KBM-7 (cell line): ENCODE measurements around the gene DTNB.
"Not testable (repeated sequence)": the region's sequence is repeated elsewhere in the genome, so short reads cannot be mapped to it uniquely, and the experiment has no call there.

Experiments used
- DNase-seq: peaks from one replicate; pipeline ENCODE4 v3.0.0-alpha.2; 2015
- in situ Hi-C: fragments of 300-500 bp; cut with MboI; formaldehyde crosslinking; loops from 2 replicates; pipeline ENCODE4 v1.14.3; 2020; ENCODE audit warnings: low sequenced_read_pairs, low pct_unique_long_range_greater_than_20kb, mixed read lengths

The DTNB gene

GRCh38 chr2:25559148-25559547 lies 114.2 kb downstream of the DTNB start:
- no peak for DNase-seq
- in situ Hi-C loops, result no loop called here

DNA sequence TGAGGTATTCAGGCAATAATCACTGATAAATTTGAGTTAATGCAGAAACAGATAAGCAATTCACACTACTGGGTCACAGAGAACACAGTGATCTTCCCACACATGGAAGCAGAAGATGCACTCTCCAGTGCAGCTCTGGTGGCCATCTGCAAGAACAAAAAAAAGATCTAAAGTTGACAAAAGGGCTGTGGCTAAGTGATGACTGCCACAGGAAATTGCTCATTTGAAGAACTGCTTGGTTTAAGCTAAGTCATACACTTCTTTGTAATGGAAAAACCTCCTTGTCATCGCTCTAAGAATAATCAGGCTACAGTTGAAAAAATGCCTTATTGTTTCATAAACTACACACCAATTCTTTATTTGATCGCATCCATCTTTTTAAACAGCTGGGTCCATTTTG lies 115.1 kb downstream of the DTNB start:
- peak; percentile 85 for DNase-seq
- in situ Hi-C loops, result no loop called here

- in situ Hi-C loops, result no loop called here
- no peak for DNase-seq
These were observed 116.0 kb downstream of the DTNB start for GRCh38 chr2:25557179-25558036.

DNA sequence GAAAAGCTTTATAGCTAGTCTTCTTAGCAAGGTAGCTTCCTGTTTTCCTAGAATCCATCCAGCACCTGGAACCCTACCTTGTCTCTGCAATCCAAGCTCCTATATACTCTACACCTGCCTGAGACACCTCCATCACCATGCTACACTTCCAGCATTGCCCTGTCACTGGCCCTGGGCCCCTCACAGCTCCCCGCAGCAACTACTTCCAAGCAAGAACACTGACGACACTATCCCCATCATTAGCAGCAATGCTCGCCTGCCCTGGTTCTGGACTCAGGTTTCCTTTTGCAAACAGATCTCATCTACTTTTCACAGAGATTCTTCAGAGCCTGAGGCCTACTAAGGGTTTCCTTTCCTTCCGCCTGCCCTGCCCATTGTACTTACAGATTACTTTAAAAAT lies 121.1 kb downstream of the DTNB start:
- in situ Hi-C loops, result no loop called here
- no peak for DNase-seq

DNA sequence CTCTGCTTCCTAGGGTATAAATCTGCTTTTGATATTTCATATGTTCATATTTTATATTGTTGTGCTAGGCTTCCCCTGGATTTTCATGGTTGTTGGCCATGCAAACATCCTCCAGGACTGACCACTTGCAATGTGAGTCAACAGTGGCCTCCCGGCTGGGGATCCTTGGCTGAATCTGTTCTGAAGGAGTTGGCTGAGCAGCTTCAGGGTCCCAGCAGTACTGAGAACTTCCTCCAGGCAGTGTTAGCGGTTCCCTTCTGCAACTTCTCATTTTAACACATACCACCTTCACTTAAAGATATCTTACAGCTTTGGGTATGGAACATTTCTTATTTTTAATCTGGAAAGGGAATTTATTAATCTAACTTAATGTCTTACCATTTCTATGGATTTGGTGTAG lies 122.1 kb downstream of the DTNB start:
- in situ Hi-C loops, result no loop called here

GRCh38 chr2:25549571-25549970 lies 123.8 kb downstream of the DTNB start:
- in situ Hi-C loops, DNase-seq: not testable (repeated sequence)

More for the DNA sequence above, 122.1 kb downstream of the DTNB start:
- peak; percentile 41 for DNase-seq

DNA sequence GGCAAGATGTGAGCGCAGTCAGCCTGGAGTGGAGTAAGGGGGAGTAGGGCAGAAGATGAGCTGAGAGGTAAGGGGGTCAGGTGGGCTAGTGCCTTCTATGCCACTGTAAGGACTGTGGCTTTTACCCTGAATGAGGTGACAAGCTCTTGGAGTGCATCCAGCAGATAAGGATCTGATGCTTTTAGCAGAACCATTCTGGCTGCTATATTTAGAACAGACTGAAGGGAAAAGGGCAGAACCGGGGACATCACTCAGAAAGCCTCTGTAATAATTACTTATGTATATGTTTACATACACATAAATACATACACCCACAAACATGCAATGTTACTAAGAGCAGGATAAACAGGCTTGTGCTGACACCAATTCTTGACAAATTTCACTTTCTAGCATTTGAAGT lies 124.8 kb downstream of the DTNB start:
- DNase-seq, result peak; percentile 58
- in situ Hi-C loops, result no loop called here

DNA sequence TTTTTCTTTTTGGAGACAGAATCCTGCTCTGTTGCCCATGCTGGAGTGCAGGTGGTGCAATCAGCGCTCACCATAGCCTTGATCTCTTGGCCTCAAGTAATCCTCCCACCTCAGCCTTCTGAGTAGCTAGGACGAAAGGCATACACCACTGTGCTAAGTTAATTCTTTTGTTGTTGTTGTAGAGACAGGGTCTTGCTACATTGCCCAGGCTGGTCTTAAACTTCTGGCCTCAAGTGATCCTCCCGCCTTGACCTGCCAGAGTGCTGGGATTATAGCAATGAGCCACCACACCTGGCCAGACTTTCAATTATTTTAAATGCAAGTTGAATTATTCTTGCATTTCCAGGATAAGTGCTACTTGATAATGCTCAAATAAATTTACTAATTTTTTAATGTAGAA lies 126.5 kb downstream of the DTNB start:
- no peak for DNase-seq
- in situ Hi-C loops, result no loop called here

DNA sequence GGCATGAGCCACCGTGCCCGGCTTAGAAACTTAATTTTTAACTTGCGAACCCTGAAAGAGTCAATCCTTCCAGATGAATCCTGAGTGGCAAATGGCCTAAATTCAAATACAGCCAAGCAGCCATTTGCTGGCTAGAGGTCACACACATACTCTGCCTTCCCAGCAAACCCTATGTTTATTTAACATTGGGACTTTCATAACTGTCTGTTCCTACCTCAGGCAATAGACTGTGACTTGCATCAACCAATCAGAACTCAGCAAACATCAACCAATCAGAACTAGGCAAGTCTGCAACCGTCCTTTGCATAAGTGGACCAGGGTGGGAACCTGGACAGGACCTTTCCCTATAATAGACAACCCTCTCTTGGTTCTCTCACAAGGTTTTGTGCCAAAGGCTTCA lies 127.5 kb downstream of the DTNB start:
- no peak for DNase-seq
- in situ Hi-C loops, result no loop called here

DNA sequence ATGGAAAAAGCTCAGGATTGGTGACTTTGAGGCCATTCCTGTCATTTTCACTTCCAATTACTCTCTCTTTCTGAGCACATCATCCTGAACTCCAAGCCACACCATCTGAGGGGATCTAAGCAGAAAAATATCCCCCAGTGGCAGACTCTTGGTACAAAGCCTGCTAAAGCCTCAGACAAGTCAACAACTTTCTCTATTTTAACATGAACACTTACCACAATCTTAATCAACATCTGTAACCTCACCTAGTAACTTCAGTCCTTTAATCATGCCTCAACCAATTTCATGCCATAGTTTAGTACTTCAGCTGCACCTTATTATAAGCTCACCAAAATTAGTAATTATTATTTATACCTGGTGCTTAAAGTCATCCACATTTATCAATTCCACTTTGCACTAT lies 128.9 kb downstream of the DTNB start:
- DNase-seq, result no peak
- in situ Hi-C loops, result no loop called here

GRCh38 chr2:25543939-25544338 lies 129.4 kb downstream of the DTNB start:
- DNase-seq, result no peak
- in situ Hi-C loops, result no loop called here

- no peak for DNase-seq
- in situ Hi-C loops, result no loop called here
These were observed 132.0 kb downstream of the DTNB start for GRCh38 chr2:25541378-25541777.

GRCh38 chr2:25539136-25539535 lies 134.2 kb downstream of the DTNB start:
- no peak for DNase-seq
- in situ Hi-C loops, result no loop called here

DNA sequence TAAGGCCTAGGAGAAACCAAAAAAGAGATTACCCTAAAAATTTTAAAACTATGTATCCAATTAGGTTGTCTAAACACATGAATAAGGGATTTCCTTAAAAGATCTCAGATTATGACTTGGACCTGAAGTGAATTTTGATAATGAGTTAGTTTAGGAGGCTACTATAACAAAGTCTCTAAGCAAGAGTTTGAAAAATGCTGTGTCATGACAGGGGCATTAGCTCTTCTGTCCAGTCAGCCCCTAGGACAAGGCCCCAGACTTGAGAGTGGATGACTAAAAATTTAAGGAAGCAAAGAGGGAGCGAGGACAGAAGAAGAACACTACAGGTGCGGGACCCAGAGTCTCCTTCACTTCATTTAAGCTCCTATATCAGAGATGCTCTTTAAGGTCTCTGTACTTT lies 135.9 kb downstream of the DTNB start:
- DNase-seq, result no peak
- in situ Hi-C loops, result no loop called here

DNA sequence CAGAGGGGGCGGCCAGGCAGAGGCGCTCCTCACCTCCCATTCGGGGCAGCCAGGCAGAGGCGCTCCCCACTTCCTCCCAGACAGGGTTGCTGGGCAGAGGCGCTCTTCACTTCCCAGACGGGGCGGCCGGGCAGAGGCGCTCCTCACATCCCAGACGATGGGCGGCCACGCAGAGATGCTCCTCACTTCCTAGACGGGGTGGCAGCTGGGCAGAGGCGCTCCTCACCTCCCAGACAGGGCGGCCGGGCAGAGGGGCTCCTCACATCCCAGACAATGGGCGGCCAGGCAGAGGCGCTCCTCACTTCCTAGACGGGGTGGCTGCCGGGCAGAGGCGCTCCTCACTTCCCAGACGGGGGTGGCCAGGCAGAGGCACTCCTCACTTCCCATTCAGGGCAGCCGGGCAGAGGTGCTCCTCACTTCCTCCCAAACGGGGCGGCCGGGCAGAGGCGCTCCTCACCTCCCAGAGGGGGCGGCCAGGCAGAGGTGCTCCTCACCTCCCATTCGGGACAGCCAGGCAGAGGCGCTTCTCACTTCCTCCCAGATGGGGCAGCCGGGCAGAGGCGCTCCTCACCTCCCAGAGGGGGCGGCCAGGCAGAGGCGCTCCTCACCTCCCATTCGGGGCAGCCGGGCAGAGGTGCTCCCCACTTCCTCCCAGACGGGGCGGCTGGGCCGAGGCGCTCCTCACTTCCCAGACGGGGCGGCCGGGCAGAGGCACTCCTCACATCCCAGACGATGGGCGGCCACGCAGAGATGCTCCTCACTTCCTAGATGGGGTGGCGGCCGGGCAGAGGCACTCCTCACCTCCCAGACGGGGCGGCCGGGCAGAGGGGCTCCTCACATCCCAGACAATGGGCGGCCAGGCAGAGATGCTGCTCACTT lies 137.7 kb downstream of the DTNB start:
- DNase-seq, in situ Hi-C loops: not testable (repeated sequence)

GRCh38 chr2:25534937-25535336 lies 138.4 kb downstream of the DTNB start:
- in situ Hi-C loops, DNase-seq: not testable (repeated sequence)

DNA sequence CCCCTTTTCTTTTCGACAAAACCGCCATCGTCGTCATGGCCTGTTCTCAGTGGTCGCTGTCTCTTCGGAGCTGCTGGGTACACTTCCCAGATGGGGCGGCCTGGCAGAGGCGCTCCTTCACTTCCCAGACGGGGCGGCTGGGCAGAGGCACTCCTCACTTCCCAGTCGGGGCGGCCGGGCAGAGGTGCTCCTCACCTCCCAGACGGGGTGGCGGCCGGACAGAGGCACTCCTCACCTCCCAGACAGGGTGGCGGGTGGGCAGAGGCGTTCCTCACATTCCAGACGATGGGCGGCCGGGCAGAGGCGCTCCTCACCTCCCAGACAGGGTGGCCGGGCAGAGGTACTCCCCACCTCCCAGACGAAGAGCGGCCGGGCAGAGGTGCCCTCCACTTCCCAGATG lies 138.9 kb downstream of the DTNB start:
- no peak for DNase-seq

DNA sequence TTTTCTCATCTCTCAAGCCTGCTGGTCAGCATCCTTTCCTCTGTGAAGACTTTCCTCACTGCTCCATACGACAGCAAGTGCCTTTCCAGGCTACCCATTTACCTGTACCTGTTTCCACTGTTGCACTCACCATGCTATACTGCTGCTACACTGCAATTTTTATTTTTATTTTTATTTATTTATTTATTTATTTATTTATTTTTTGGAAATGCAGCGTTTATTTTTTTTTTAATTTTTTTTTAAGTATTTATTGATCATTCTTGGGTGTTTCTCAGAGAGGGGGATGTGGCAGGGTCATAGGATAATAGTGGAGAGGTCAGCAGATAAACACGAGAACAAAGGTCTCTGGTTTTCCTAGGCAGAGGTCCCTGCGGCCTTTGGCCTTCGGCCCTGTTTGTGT lies 139.6 kb downstream of the DTNB start:
- DNase-seq, in situ Hi-C loops: not testable (repeated sequence)

More for the DNA sequence above, 138.9 kb downstream of the DTNB start:
- in situ Hi-C loops, result no loop called here

GRCh38 chr2:25532521-25532920 lies 140.9 kb downstream of the DTNB start:
- DNase-seq, result no peak
- in situ Hi-C loops, result no loop called here

- no peak for DNase-seq
These were observed 144.3 kb downstream of the DTNB start for GRCh38 chr2:25529034-25529433.

More at GRCh38 chr2:25529034-25529433, 144.3 kb downstream of the DTNB start:
- in situ Hi-C loops, result no loop called here
